Stromal cell of bone marrow (primary cell): ENCODE results near the gene KLF17.

Experiments
- DNase-seq: peaks from one replicate; pipeline ENCODE4 v3.0.0-alpha.2; 2012; ENCODE audit warnings: low read depth

The KLF17 gene

GRCh38 chr1:44118682-44119081, at the start of gene KLF17:
TSS of gene KLF17 (plus strand) at chr1:44118821. CDS start at chr1:44118908, 87 bp downstream.
- DNase-seq = no peak

- no peak for DNase-seq
Measured at GRCh38 chr1:44071461-44071860, 47.2 kb upstream of the KLF17 start.

GRCh38 chr1:44072204-44072603, 46.4 kb upstream of the KLF17 start:
- peak; percentile 87 for DNase-seq

- no peak for DNase-seq
Measured at GRCh38 chr1:44072821-44073220, 45.8 kb upstream of the KLF17 start.

GRCh38 chr1:44073528-44073927, 45.1 kb upstream of the KLF17 start:
- DNase-seq = no peak

- no peak for DNase-seq
Measured at GRCh38 chr1:44074415-44074814, 44.2 kb upstream of the KLF17 start.

- DNase-seq = no peak
Measured at GRCh38 chr1:44076066-44076465, 42.6 kb upstream of the KLF17 start.

- no peak for DNase-seq
Measured at GRCh38 chr1:44077421-44077820, 41.2 kb upstream of the KLF17 start.

GRCh38 chr1:44078104-44078503, 40.5 kb upstream of the KLF17 start:
- DNase-seq = no peak

- no peak for DNase-seq
Measured at GRCh38 chr1:44079566-44079965, 39.1 kb upstream of the KLF17 start.

GRCh38 chr1:44084998-44085675, 33.5 kb upstream of the KLF17 start:
- DNase-seq = peak; percentile 51

- DNase-seq = no peak
Measured at GRCh38 chr1:44086692-44087474, 31.7 kb upstream of the KLF17 start.

GRCh38 chr1:44089371-44090048, 29.1 kb upstream of the KLF17 start:
- no peak for DNase-seq

GRCh38 chr1:44090429-44091252, 28.0 kb upstream of the KLF17 start:
- no peak for DNase-seq

GRCh38 chr1:44094047-44094446, 24.6 kb upstream of the KLF17 start:
- no peak for DNase-seq

- DNase-seq = no peak
Measured at GRCh38 chr1:44100183-44100868, 18.3 kb upstream of the KLF17 start.

- no peak for DNase-seq
Measured at GRCh38 chr1:44101328-44101727, 17.3 kb upstream of the KLF17 start.

GRCh38 chr1:44103270-44104131, 15.1 kb upstream of the KLF17 start:
- DNase-seq = no peak

- no peak for DNase-seq
Measured at GRCh38 chr1:44105810-44106209, 12.8 kb upstream of the KLF17 start.

- peak; percentile 39 for DNase-seq
Measured at GRCh38 chr1:44108241-44108640, 10.4 kb upstream of the KLF17 start.

GRCh38 chr1:44108971-44109370, 9.7 kb upstream of the KLF17 start:
- DNase-seq = no peak
